Naive thymus-derived CD4-positive, alpha-beta T cell (primary cell): ENCODE results near the gene SLC25A22. TPM values are rescaled to one million over a fixed set of nuclear protein-coding genes. Genes with fewer than 3 reads are reported as not detected.

Experiments used
- ATAC-seq: fragments of 150-1000 bp; cut with Tn5 transposase; 2 replicates; pipeline ENCODE4 v1.10.0; 2021; ENCODE audit warnings: mild to moderate bottlenecking, moderate library complexity
- CTCF ChIA-PET: fragments of 350-600 bp; sonication (Branson Sonifier 250); formaldehyde crosslinking; loops from one replicate; lab custom pipeline; 2021; ENCODE audit warnings: antibody characterized with exemption; lab: Charles Lee
- POLR2A ChIA-PET: fragments of 350-600 bp; sonication (Branson Sonifier 250); formaldehyde crosslinking; loops from one replicate; lab custom pipeline; 2021; ENCODE audit warnings: antibody characterized with exemption, inconsistent platforms; lab: Charles Lee
- DNase-seq, 9 donors: peaks; one replicate each; pipeline versions ENCODE4 v3.0.0 to v3.0.0-alpha.2; 2020 to 2022; ENCODE audit warnings: mixed read lengths in 1 of 9
- H3K27ac ChIP-seq: one replicate; pipeline ENCODE4 v1.7.0; 2013; ENCODE audit warnings: mild to moderate bottlenecking, low read depth, low read length, moderate library complexity
- H3K27me3 ChIP-seq, 2 donors: one replicate each; pipeline ENCODE4 v1.7.0; 2013; ENCODE audit warnings: low read length in 2 of 2, mild to moderate bottlenecking in 2 of 2, moderate library complexity in 2 of 2; ENCODE audit not compliant: control insufficient read depth in 2 of 2, insufficient read depth in 2 of 2
- H3K36me3 ChIP-seq, 3 experiments: 1 replicate in 2 of 3; 2 replicates in 1 of 3; pipeline ENCODE4 v1.7.0; 2013; ENCODE audit warnings: low read length in 3 of 3, mild to moderate bottlenecking in 3 of 3, moderate library complexity in 1 of 3; ENCODE audit not compliant: insufficient read depth in 3 of 3, control insufficient read depth in 2 of 3
- H3K4me1 ChIP-seq, 2 donors: one replicate each; pipeline ENCODE4 v1.7.0; 2013; ENCODE audit warnings: low read length in 2 of 2, mild to moderate bottlenecking in 2 of 2, moderate library complexity in 1 of 2; ENCODE audit not compliant: control insufficient read depth in 2 of 2, insufficient read depth in 2 of 2
- H3K4me3 ChIP-seq: 2 replicates; pipeline ENCODE4 v1.7.0; 2013; ENCODE audit warnings: mild to moderate bottlenecking, low read length
- H3K9me3 ChIP-seq, 3 experiments: 1 replicate in 2 of 3; 2 replicates in 1 of 3; pipeline ENCODE4 v1.7.0; 2013; ENCODE audit warnings: low read length in 3 of 3; ENCODE audit not compliant: control insufficient read depth in 2 of 3
- H3K27ac Mint-ChIP-seq, 9 donors: one replicate each; pipeline ENCODE4 v1.8.0; 2020 to 2022; ENCODE audit warnings: mixed read lengths in 9 of 9, mild to moderate bottlenecking in 8 of 9, moderate library complexity in 5 of 9, inconsistent platforms in 2 of 9
- H3K27me3 Mint-ChIP-seq, 5 donors: one replicate each; pipeline ENCODE4 v1.8.0; 2021 to 2022; ENCODE audit warnings: mixed read lengths in 5 of 5, mild to moderate bottlenecking in 1 of 5
- H3K36me3 Mint-ChIP-seq, 5 donors: one replicate each; pipeline ENCODE4 v1.8.0; 2020 to 2022; ENCODE audit warnings: mixed read lengths in 5 of 5, mild to moderate bottlenecking in 3 of 5, inconsistent platforms in 1 of 5
- H3K4me1 Mint-ChIP-seq, 7 donors: one replicate each; pipeline ENCODE4 v1.8.0; 2020 to 2022; ENCODE audit warnings: mixed read lengths in 7 of 7, mild to moderate bottlenecking in 3 of 7, inconsistent platforms in 1 of 7
- H3K4me3 Mint-ChIP-seq, 10 donors: one replicate each; pipeline ENCODE4 v1.8.0; 2020 to 2022; ENCODE audit warnings: mild to moderate bottlenecking in 10 of 10, mixed read lengths in 10 of 10, moderate library complexity in 6 of 10, inconsistent platforms in 2 of 10
- H3K9me3 Mint-ChIP-seq, 11 donors: one replicate each; pipeline ENCODE4 v1.8.0; 2020 to 2022; ENCODE audit warnings: mixed read lengths in 11 of 11, mild to moderate bottlenecking in 4 of 11, inconsistent platforms in 1 of 11, moderate library complexity in 1 of 11
- intact Hi-C, 2 donors: fragments of 100-400 bp; cut with micrococcal nuclease; formaldehyde crosslinking; loops; one replicate each; pipeline ENCODE4 v1.15.1; 2023
- polyA plus RNA-seq, 2 donors: library from polyadenylated mRNA; unstranded; fragments of 300-500 nt; fragmentation: Illumina TruSeq; gene quantifications; one replicate each; pipeline ENCODE4 v1.2.3, GENCODE V29; 2021
- total RNA-seq, 6 experiments: library from RNA in 5 of 6; stranded (reverse) in 5 of 6; gene quantifications; 1 replicate in 5 of 6; 2 replicates in 1 of 6; pipeline ENCODE4 v1.2.3 and lab custom pipeline; 2021 to 2026

SLC25A22 gene
- total and polyA plus RNA-seq, 7 experiments from 2014 or later: 6.4 to 58.4 (median 18.9) TPM

GRCh38 chr11:790721-791564 lies 7.1 kb downstream of the SLC25A22 start:
- intact Hi-C loops: loop anchor here (1.0 to 10.0 kb wide), 3 partner anchors 14 to 376 kb away; partner anchors contain the start of genes GATD1 (in 1 of the 2), LMNTD2 (in 1 of the 2), RASSF7 (in 1 of the 2) and SIGIRR (in 1 of the 2)
- ChIA-PET POLR2A (interaction anchor here (1.2 to 1.6 kb wide), 4 partner anchors 10 to 13 kb away, joined by 3 to 5 read pairs (median 4); no protein-coding TSS in a partner anchor), CTCF (no interaction called here)

GRCh38 chr11:789943-790342 lies 8.1 kb downstream of the SLC25A22 start, which contains the start of gene CEND1:
CEND1 (minus strand) TSS chr11:790090; CDS start chr11:788576, 1,514 bp downstream.
- H3K4me3 Mint-ChIP-seq: peak within 1 kb of the TSS in 2 of 10 donors; percentile 48 to 49
- H3K27me3 ChIP-seq: no peaks in the 10 kb centered on the region
- no peak within 1 kb of the TSS for H3K4me3 ChIP-seq
- no peaks in the 10 kb centered on the region for H3K9me3 ChIP-seq
- peaks cover 0 to 8% (median 0%) of the 10 kb centered on the region in 5 donors for H3K36me3 Mint-ChIP-seq
- peaks cover 0 to 6% (median 0%) of the 10 kb centered on the region in 7 donors for H3K4me1 Mint-ChIP-seq
- intact Hi-C loops: loop anchor here (1.0 to 10.0 kb wide), 3 partner anchors 13 to 375 kb away; partner anchors contain the start of genes GATD1 (in 1 of the 2), LMNTD2 (in 1 of the 2), RASSF7 (in 1 of the 2) and SIGIRR (in 1 of the 2)
- no peak within 1 kb of the TSS for H3K27ac ChIP-seq
- CTCF ChIA-PET: no interaction called here
- DNase-seq (peak in 1 of 9 donors; percentile 68), ATAC-seq (peak; percentile 60)
- no peaks in the 10 kb centered on the region for H3K27me3 Mint-ChIP-seq
- H3K9me3 Mint-ChIP-seq: no peaks in the 10 kb centered on the region
- POLR2A ChIA-PET: interaction anchor here (1.4 kb wide), 1 partner anchor 12 kb away, joined by 5 read pairs; no protein-coding TSS in a partner anchor
- no peaks in the 10 kb centered on the region for H3K4me1 ChIP-seq
- peaks cover 0 to 36% (median 0%) of the 10 kb centered on the region in 3 experiments for H3K36me3 ChIP-seq
- peak within 1 kb of the TSS in 1 of 9 donors; percentile 58 for H3K27ac Mint-ChIP-seq

More at GRCh38 chr11:790721-791564, 7.1 kb downstream of the SLC25A22 start:
- H3K27me3 Mint-ChIP-seq: no peaks in the 10 kb centered on the region
- peaks cover 0 to 8% (median 0%) of the 10 kb centered on the region in 5 donors for H3K36me3 Mint-ChIP-seq
- DNase-seq: no peak
- ATAC-seq: no peak
- no peaks in the 10 kb centered on the region for H3K9me3 Mint-ChIP-seq
- peaks cover 0 to 6% of the 10 kb centered on the region in 2 donors for H3K4me1 ChIP-seq
- H3K4me1 Mint-ChIP-seq: peaks cover 0 to 8% (median 2%) of the 10 kb centered on the region in 7 donors
- H3K27ac Mint-ChIP-seq: peak overlapping the region in 1 of 9 donors; percentile 42
- no peak overlapping the region for H3K4me3 ChIP-seq
- H3K4me3 Mint-ChIP-seq: peak overlapping the region in 1 of 10 donors; percentile 49
- no peaks in the 10 kb centered on the region for H3K9me3 ChIP-seq
- peaks cover 0 to 39% (median 0%) of the 10 kb centered on the region in 3 experiments for H3K36me3 ChIP-seq
- no peak overlapping the region for H3K27ac ChIP-seq
- H3K27me3 ChIP-seq: no peaks in the 10 kb centered on the region

GRCh38 chr11:788953-789940 lies 8.8 kb downstream of the SLC25A22 start:
- CTCF ChIA-PET: no interaction called here
- Mint-ChIP-seq H3K4me3 (peak overlapping the region in 1 of 10 donors; percentile 48), H3K27ac (peak overlapping the region in 1 of 9 donors; percentile 58)

GRCh38 chr11:788009-788640 lies 10.0 kb downstream of the SLC25A22 start:
- Mint-ChIP-seq H3K27me3 (no peaks in the 10 kb centered on the region), H3K36me3 (peaks cover 0 to 5% (median 0%) of the 10 kb centered on the region in 5 donors)
- POLR2A ChIA-PET: no interaction called here

More at GRCh38 chr11:788953-789940, 8.8 kb downstream of the SLC25A22 start:
- ATAC-seq (no peak), DNase-seq (peak in 1 of 9 donors; percentile 7)
- peaks cover 0 to 6% (median 0%) of the 10 kb centered on the region in 7 donors for H3K4me1 Mint-ChIP-seq
- POLR2A ChIA-PET: no interaction called here
- Histone ChIP-seq H3K9me3 (no peaks in the 10 kb centered on the region), H3K27me3 (no peaks in the 10 kb centered on the region), H3K27ac (no peak overlapping the region), H3K4me3 (no peak overlapping the region), H3K4me1 (no peaks in the 10 kb centered on the region), H3K36me3 (peaks cover 0 to 33% (median 0%) of the 10 kb centered on the region in 3 experiments)
- H3K9me3 Mint-ChIP-seq: no peaks in the 10 kb centered on the region
- H3K27me3 Mint-ChIP-seq: no peaks in the 10 kb centered on the region
- intact Hi-C loops: no loop called here
- peaks cover 0 to 8% (median 0%) of the 10 kb centered on the region in 5 donors for H3K36me3 Mint-ChIP-seq

GRCh38 chr11:787084-787675 lies 10.9 kb downstream of the SLC25A22 start:
- Histone ChIP-seq H3K9me3 (no peaks in the 10 kb centered on the region), H3K4me1 (no peaks in the 10 kb centered on the region), H3K4me3 (no peak overlapping the region), H3K27me3 (no peaks in the 10 kb centered on the region), H3K36me3 (peaks cover 0 to 16% (median 0%) of the 10 kb centered on the region in 3 experiments), H3K27ac (no peak overlapping the region)
- ATAC-seq (no peak), DNase-seq (peak in 1 of 9 donors; percentile 7)
- ChIA-PET CTCF (no interaction called here), POLR2A (no interaction called here)
- Mint-ChIP-seq H3K9me3 (no peaks in the 10 kb centered on the region), H3K36me3 (peaks cover 0 to 5% (median 0%) of the 10 kb centered on the region in 5 donors), H3K27me3 (no peaks in the 10 kb centered on the region), H3K4me1 (peaks cover 0 to 12% (median 2%) of the 10 kb centered on the region in 7 donors), H3K4me3 (no peak overlapping the region), H3K27ac (no peak overlapping the region)
- intact Hi-C loops: no loop called here

More at GRCh38 chr11:788009-788640, 10.0 kb downstream of the SLC25A22 start:
- ATAC-seq: no peak
- intact Hi-C loops: no loop called here
- Histone ChIP-seq H3K27ac (no peak overlapping the region), H3K9me3 (no peaks in the 10 kb centered on the region), H3K36me3 (peaks cover 0 to 26% (median 0%) of the 10 kb centered on the region in 3 experiments), H3K4me1 (no peaks in the 10 kb centered on the region), H3K4me3 (no peak overlapping the region), H3K27me3 (no peaks in the 10 kb centered on the region)
- DNase-seq: peak in 1 of 9 donors; percentile 8
- CTCF ChIA-PET: no interaction called here
- H3K27ac Mint-ChIP-seq: no peak overlapping the region
- H3K4me1 Mint-ChIP-seq: peaks cover 0 to 12% (median 2%) of the 10 kb centered on the region in 7 donors
- H3K4me3 Mint-ChIP-seq: peak overlapping the region in 1 of 10 donors; percentile 25
- no peaks in the 10 kb centered on the region for H3K9me3 Mint-ChIP-seq
